DMS 273 treated with DMSO at 0.1 percent for 48 hours (cell line): Measurements from ENCODE around the gene CD8B.
"Not testable (repeated sequence)": the region's sequence is repeated elsewhere in the genome, so short reads cannot be mapped to it uniquely, and the experiment has no call there.

Experiments used
- DNase-seq: peaks from one replicate; lab custom pipeline; 2025; lab: John Stamatoyannopoulos, UW

CD8B gene

GRCh38 chr2:86835548-86835889 is 26.2 kb downstream of the CD8B start:
- DNase-seq, result not testable (repeated sequence)

- no peak for DNase-seq
These were observed 28.4 kb downstream of the CD8B start for GRCh38 chr2:86833315-86833714.

GRCh38 chr2:86832334-86833096 is 29.2 kb downstream of the CD8B start:
- DNase-seq, result no peak

GRCh38 chr2:86831537-86831936 is 30.1 kb downstream of the CD8B start:
- no peak for DNase-seq

- no peak for DNase-seq
These were observed 34.7 kb downstream of the CD8B start for GRCh38 chr2:86826951-86827350.

GRCh38 chr2:86825693-86826381 is 35.8 kb downstream of the CD8B start:
- no peak for DNase-seq

- DNase-seq, result no peak
These were observed 36.5 kb downstream of the CD8B start for GRCh38 chr2:86825036-86825692.

GRCh38 chr2:86822668-86823345 is 38.9 kb downstream of the CD8B start:
- DNase-seq, result no peak

- no peak for DNase-seq
These were observed 39.8 kb downstream of the CD8B start for GRCh38 chr2:86821842-86822241.

GRCh38 chr2:86821306-86821705 is 40.4 kb downstream of the CD8B start:
- no peak for DNase-seq

- DNase-seq, result no peak
These were observed 42.7 kb downstream of the CD8B start for GRCh38 chr2:86818957-86819356.

- no peak for DNase-seq
These were observed 43.4 kb downstream of the CD8B start for GRCh38 chr2:86818114-86818801.

- DNase-seq, result no peak
These were observed 46.1 kb downstream of the CD8B start for GRCh38 chr2:86815611-86816010.

- no peak for DNase-seq
These were observed 52.1 kb downstream of the CD8B start for GRCh38 chr2:86809481-86810121.

GRCh38 chr2:86808315-86809161 is 53.1 kb downstream of the CD8B start:
- DNase-seq, result peak; percentile 67

GRCh38 chr2:86807468-86808275 is 54.0 kb downstream of the CD8B start:
- DNase-seq, result peak; percentile 38

GRCh38 chr2:86807133-86807467 is 54.6 kb downstream of the CD8B start:
- no peak for DNase-seq

- no peak for DNase-seq
These were observed 55.4 kb downstream of the CD8B start for GRCh38 chr2:86806059-86806857.
